ENCODE results near the gene DENND5B.

DENND5B gene

DNA sequence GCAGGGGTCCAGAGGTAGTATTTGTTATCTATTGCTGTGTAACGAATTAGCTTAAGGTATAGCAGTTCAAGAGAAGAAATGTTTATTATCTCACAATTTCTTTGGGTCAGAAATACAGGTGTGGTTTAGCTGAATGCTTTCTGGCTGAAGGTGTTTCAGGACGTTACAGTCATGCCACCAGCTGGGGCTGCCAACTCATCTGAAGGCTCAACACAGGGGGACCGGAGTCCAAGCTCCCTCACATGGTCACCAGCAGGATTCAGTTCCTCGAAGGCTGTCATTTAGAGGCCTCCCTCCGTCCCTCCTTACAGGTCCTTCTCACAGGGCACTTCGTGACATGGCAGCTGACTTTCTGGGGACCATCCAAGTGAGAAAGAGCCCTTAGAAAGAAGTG is 227.5 kb downstream of the DENND5B start:
- H3K27me3 ChIP-seq (replicated peaks; ENCODE audit: control insufficient read depth, insufficient read depth, low read length, poor library complexity, severe bottlenecking): no peaks in the 10 kb centered on the region
- no peak overlapping the region for H3K27ac ChIP-seq (ENCODE audit: insufficient read depth, low read length, poor library complexity, severe bottlenecking)
- DNase-seq: no peak
- H3K4me1 ChIP-seq (ENCODE audit: control insufficient read depth, insufficient read depth, low read length, poor library complexity, severe bottlenecking): peaks cover 6% of the 10 kb centered on the region
- no peaks in the 10 kb centered on the region for H3K36me3 ChIP-seq (ENCODE audit: control insufficient read depth, insufficient read depth, low read length)
- H3K9me3 ChIP-seq (ENCODE audit: control insufficient read depth, low read length): no peaks in the 10 kb centered on the region
- no peak overlapping the region for H3K4me3 ChIP-seq (ENCODE audit: insufficient read depth, low read depth, low read length, poor library complexity, severe bottlenecking)

DNA sequence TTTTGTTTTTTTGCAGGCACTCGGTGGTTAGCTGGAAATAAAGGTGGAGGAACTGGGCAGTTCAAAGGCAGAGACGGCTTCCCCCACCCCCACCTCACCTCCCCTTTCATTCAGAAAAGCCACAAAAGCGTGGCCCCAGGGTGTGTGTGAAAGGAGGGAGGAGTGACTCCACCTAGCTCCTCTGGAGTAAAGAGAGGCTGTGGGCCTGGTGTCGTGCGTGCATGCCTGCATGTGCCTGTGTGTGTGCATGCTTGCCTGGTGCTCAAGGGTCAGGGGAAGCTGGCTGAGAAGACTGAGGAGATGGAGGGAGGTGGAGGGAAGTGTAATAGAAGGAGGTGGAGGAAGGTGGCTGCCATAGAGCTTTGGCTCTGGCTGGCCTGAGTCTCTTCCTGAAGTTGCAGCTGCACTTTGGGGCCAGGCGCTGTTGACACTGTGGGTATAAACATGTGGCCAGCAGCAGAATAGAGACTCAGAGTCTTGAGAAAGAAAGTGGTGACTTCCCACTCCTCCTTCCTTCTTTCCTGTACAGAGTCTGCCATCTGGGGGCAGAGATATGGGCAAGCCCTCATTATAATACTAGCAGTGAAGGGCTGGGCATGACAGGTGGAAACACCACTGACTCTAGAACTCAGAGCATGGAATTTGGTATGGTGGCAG is 228.0 kb downstream of the DENND5B start:
- no peak overlapping the region for H3K27ac ChIP-seq (ENCODE audit: insufficient read depth, low read length, poor library complexity, severe bottlenecking)
- H3K4me1 ChIP-seq (ENCODE audit: control insufficient read depth, insufficient read depth, low read length, poor library complexity, severe bottlenecking): peaks cover 6% of the 10 kb centered on the region
- DNase-seq: no peak
- H3K9me3 ChIP-seq (ENCODE audit: control insufficient read depth, low read length): no peaks in the 10 kb centered on the region
- no peaks in the 10 kb centered on the region for H3K27me3 ChIP-seq (replicated peaks; ENCODE audit: control insufficient read depth, insufficient read depth, low read length, poor library complexity, severe bottlenecking)
- no peaks in the 10 kb centered on the region for H3K36me3 ChIP-seq (ENCODE audit: control insufficient read depth, insufficient read depth, low read length)
- no peak overlapping the region for H3K4me3 ChIP-seq (ENCODE audit: insufficient read depth, low read depth, low read length, poor library complexity, severe bottlenecking)

DNA sequence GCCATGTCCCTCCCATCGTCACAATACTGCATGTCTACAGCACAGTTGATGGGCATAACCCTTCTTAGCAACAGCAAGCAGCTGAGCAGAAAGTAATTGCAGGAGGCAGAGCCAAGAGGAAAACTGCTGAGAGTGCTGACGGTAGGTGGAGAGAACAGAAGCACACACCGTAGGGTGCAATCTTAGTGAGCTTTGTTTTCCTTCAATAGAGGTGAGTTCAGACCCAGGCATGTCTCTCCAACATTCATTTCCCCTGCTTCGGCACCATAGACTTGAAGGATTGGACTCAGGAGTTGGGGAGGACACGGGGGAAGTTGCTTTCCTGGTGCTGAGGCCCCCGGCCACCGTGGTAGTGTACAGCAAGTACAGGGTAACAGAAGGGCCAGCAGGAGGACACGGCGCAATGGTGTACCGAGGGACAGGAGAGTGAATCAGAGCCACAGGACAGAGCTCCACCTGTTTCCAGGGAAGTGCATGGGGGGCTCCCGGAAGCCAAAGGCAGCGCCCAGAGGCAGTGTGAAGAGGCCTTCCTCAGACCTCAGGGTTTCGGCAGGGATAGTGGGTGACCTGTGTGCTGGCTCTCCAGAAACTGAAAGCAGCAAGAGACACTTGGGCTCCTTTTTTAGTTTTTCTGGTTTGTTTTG is 228.7 kb downstream of the DENND5B start:
- Histone ChIP-seq H3K4me1 (ENCODE audit: control insufficient read depth, insufficient read depth, low read length, poor library complexity, severe bottlenecking) (peaks cover 6% of the 10 kb centered on the region), H3K27ac (ENCODE audit: insufficient read depth, low read length, poor library complexity, severe bottlenecking) (no peak overlapping the region), H3K27me3 (replicated peaks; ENCODE audit: control insufficient read depth, insufficient read depth, low read length, poor library complexity, severe bottlenecking) (no peaks in the 10 kb centered on the region), H3K4me3 (ENCODE audit: insufficient read depth, low read depth, low read length, poor library complexity, severe bottlenecking) (no peak overlapping the region), H3K36me3 (ENCODE audit: control insufficient read depth, insufficient read depth, low read length) (no peaks in the 10 kb centered on the region), H3K9me3 (ENCODE audit: control insufficient read depth, low read length) (no peaks in the 10 kb centered on the region)
- DNase-seq: no peak

DNA sequence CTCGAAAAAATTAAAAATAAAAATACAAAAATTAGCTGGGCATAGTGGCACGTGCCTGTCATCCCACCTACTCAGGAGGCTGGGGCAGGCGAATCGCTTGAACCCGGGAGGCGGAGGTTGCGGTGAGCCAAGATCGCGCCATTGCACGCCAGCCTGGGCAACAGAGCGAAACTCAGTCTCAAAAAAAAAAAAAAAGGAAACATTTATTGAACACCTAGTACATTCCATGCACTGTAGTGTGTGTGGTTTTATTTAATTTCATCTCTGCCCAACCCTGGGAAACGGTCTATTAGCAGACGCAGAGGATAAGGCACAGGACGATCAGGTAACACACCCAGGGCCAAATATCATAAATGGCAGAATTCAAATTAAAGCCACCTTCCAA is 229.2 kb downstream of the DENND5B start:
- H3K36me3 ChIP-seq (ENCODE audit: control insufficient read depth, insufficient read depth, low read length): no peaks in the 10 kb centered on the region
- H3K4me1 ChIP-seq (ENCODE audit: control insufficient read depth, insufficient read depth, low read length, poor library complexity, severe bottlenecking): peaks cover 6% of the 10 kb centered on the region
- no peak overlapping the region for H3K4me3 ChIP-seq (ENCODE audit: insufficient read depth, low read depth, low read length, poor library complexity, severe bottlenecking)
- H3K27ac ChIP-seq (ENCODE audit: insufficient read depth, low read length, poor library complexity, severe bottlenecking): no peak overlapping the region
- H3K27me3 ChIP-seq (replicated peaks; ENCODE audit: control insufficient read depth, insufficient read depth, low read length, poor library complexity, severe bottlenecking): no peaks in the 10 kb centered on the region
- no peak for DNase-seq
- no peaks in the 10 kb centered on the region for H3K9me3 ChIP-seq (ENCODE audit: control insufficient read depth, low read length)

DNA sequence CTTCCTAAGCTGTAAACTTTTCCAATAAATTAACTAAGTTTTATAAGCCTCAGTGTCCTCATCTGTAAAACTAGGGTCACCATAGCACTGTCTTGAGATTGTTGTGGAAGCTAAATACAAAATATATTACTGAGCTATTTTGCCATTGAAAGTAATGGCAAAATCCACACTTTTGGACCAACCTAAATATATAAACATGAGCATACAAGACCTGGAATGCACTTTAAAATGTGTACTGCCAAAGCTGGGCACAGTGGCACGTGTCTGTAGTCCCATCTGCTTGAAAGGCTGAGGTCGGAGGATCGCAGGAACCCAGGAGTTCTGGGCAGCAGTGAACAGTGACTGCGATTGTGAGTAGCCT is 235.2 kb downstream of the DENND5B start:
- no peak for DNase-seq
- no peak overlapping the region for H3K4me3 ChIP-seq (ENCODE audit: insufficient read depth, low read depth, low read length, poor library complexity, severe bottlenecking)
- H3K27ac ChIP-seq (ENCODE audit: insufficient read depth, low read length, poor library complexity, severe bottlenecking): no peak overlapping the region
- no peaks in the 10 kb centered on the region for H3K4me1 ChIP-seq (ENCODE audit: control insufficient read depth, insufficient read depth, low read length, poor library complexity, severe bottlenecking)
- H3K36me3 ChIP-seq (ENCODE audit: control insufficient read depth, insufficient read depth, low read length): no peaks in the 10 kb centered on the region
- no peaks in the 10 kb centered on the region for H3K9me3 ChIP-seq (ENCODE audit: control insufficient read depth, low read length)
- no peaks in the 10 kb centered on the region for H3K27me3 ChIP-seq (replicated peaks; ENCODE audit: control insufficient read depth, insufficient read depth, low read length, poor library complexity, severe bottlenecking)

DNA sequence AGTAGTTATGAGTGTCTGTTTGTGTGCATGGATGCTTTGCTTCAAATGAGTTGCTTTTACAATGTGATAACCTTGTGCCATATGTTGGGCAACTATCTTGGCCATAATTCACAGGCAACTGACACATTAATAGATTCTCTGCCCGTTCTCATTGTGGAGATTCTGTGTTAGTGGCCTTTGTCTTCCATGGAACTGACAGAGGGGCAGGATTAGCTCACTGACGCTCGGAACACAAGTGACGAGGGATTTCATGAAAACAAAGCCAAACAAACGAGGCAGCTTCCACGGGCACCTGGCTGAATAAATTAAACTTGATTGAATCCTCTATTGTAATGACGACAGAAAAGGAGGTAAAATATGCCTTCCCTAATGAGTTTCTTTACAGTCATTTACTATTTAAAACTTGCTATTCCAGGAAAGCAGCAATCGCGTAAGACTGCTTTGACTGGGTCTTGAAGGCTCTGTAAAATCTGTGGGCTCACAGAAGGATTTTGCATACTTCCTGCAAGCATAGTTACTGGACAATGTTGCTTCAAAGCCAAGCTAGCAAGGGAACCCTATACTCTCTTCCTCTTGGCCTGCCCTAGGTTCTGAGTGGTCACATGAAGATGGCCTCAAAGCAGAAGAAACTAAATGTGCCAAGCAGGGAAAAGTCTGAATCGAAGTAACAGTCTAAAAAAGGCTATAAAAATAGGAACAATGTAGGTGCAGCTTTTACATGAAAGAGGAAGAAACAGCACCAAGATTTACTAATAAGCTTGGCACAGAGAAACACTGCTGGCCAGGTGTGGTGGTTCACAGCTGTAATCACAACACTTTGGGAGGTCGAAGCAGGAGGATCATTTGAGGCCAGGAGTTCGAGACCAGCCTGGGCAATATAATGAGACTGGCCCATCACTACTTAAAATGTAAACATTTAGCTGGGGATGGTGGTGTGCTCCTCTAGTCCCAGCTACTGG is 236.9 kb downstream of the DENND5B start:
- no peak overlapping the region for H3K4me3 ChIP-seq (ENCODE audit: insufficient read depth, low read depth, low read length, poor library complexity, severe bottlenecking)
- DNase-seq: no peak

DNA sequence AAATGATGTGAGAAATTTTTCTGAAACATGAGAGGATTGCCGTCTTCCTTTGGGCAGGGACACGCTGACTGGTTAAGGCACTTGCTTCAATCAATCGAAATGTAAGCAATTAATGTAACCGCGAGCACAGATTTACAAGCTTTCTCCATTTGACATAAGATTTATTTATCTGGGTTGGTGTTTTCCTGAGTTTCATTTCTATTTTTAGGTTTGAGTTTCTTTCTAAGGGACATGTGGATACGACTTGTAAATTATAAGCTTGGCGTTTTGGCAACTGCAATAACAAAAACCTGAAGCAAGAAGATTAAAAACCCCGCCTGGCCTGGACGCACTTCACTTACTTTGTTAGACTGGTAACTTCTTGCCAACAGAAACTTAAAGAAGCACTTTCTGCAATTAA is 244.7 kb downstream of the DENND5B start:
- Histone ChIP-seq H3K27ac (ENCODE audit: insufficient read depth, low read length, poor library complexity, severe bottlenecking) (no peak overlapping the region), H3K4me3 (ENCODE audit: insufficient read depth, low read depth, low read length, poor library complexity, severe bottlenecking) (no peak overlapping the region), H3K9me3 (ENCODE audit: control insufficient read depth, low read length) (no peaks in the 10 kb centered on the region), H3K27me3 (replicated peaks; ENCODE audit: control insufficient read depth, insufficient read depth, low read length, poor library complexity, severe bottlenecking) (no peaks in the 10 kb centered on the region), H3K4me1 (ENCODE audit: control insufficient read depth, insufficient read depth, low read length, poor library complexity, severe bottlenecking) (no peaks in the 10 kb centered on the region), H3K36me3 (ENCODE audit: control insufficient read depth, insufficient read depth, low read length) (no peaks in the 10 kb centered on the region)
- DNase-seq: no peak

More for the DNA sequence above, 236.9 kb downstream of the DENND5B start:
- H3K36me3 ChIP-seq (ENCODE audit: control insufficient read depth, insufficient read depth, low read length): no peaks in the 10 kb centered on the region
- no peaks in the 10 kb centered on the region for H3K9me3 ChIP-seq (ENCODE audit: control insufficient read depth, low read length)
- H3K27me3 ChIP-seq (replicated peaks; ENCODE audit: control insufficient read depth, insufficient read depth, low read length, poor library complexity, severe bottlenecking): no peaks in the 10 kb centered on the region
- H3K4me1 ChIP-seq (ENCODE audit: control insufficient read depth, insufficient read depth, low read length, poor library complexity, severe bottlenecking): no peaks in the 10 kb centered on the region
- H3K27ac ChIP-seq (ENCODE audit: insufficient read depth, low read length, poor library complexity, severe bottlenecking): no peak overlapping the region

DNA sequence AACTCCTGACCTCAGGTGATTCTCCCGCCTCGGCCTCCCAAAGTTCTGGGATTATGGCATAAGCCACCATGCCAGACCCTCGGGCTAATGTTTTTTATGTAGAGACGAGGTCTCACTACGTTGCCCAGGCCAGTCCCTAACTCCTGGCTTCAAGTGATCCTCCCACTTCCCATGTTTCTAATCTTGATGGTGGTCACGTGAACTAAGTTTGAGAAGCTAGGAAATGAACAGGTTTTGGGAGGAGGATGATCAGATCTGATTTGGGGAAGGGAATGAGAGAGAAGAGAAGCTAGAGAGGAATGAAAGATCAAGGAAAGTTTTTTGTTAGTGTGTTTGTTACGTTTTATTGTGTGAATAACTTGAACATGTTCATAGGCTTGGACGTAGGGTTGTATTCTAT is 247.8 kb downstream of the DENND5B start:
- Histone ChIP-seq H3K36me3 (ENCODE audit: control insufficient read depth, insufficient read depth, low read length) (no peaks in the 10 kb centered on the region), H3K4me3 (ENCODE audit: insufficient read depth, low read depth, low read length, poor library complexity, severe bottlenecking) (no peak overlapping the region), H3K27ac (ENCODE audit: insufficient read depth, low read length, poor library complexity, severe bottlenecking) (no peak overlapping the region), H3K27me3 (replicated peaks; ENCODE audit: control insufficient read depth, insufficient read depth, low read length, poor library complexity, severe bottlenecking) (no peaks in the 10 kb centered on the region), H3K4me1 (ENCODE audit: control insufficient read depth, insufficient read depth, low read length, poor library complexity, severe bottlenecking) (no peaks in the 10 kb centered on the region), H3K9me3 (ENCODE audit: control insufficient read depth, low read length) (no peaks in the 10 kb centered on the region)
- DNase-seq: no peak

DNA sequence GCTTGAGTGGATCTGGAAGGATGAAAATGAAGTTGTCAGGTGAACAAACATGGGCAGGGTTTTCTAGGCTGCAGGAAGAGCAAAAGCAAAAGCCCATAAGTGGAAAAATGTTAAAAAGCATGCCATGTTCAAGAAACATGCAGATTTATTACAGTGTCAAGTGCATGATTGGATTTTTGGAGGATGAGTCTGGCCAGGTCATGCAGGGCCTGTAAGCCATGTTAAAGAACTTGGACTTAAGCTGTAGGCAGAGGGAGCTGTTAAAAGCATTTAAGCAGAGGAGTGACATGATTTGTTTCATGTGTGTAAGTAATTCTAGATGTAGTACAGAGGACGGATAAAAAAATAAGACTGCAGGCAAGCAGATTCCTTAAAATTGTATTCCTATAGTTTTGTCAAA is 248.7 kb downstream of the DENND5B start:
- Histone ChIP-seq H3K27ac (ENCODE audit: insufficient read depth, low read length, poor library complexity, severe bottlenecking) (no peak overlapping the region), H3K4me1 (ENCODE audit: control insufficient read depth, insufficient read depth, low read length, poor library complexity, severe bottlenecking) (no peaks in the 10 kb centered on the region), H3K36me3 (ENCODE audit: control insufficient read depth, insufficient read depth, low read length) (no peaks in the 10 kb centered on the region), H3K27me3 (replicated peaks; ENCODE audit: control insufficient read depth, insufficient read depth, low read length, poor library complexity, severe bottlenecking) (no peaks in the 10 kb centered on the region), H3K4me3 (ENCODE audit: insufficient read depth, low read depth, low read length, poor library complexity, severe bottlenecking) (no peak overlapping the region), H3K9me3 (ENCODE audit: control insufficient read depth, low read length) (no peaks in the 10 kb centered on the region)
- DNase-seq: no peak
